H1 (cell line): ENCODE measurements around the gene MUC2. TPM values are rescaled to one million over a fixed set of nuclear protein-coding genes. Genes with fewer than 3 reads are reported as not detected.

Experiments used
- CTCF ChIA-PET: fragments of 300-600 bp; sonication (Branson Sonifier 250); formaldehyde crosslinking; loops from one replicate; lab custom pipeline; 2021; ENCODE audit not compliant: partially characterized antibody; lab: Charles Lee
- POLR2A ChIA-PET: fragments of 300-600 bp; sonication (Branson Sonifier 250); formaldehyde crosslinking; loops from one replicate; lab custom pipeline; 2021; ENCODE audit warnings: inconsistent platforms; ENCODE audit not compliant: partially characterized antibody; lab: Charles Lee
- DNase-seq, 2 experiments: peaks; one replicate each; pipeline versions ENCODE4 v3.0.0 to v3.0.0-alpha.2; 2010 to 2022; ENCODE audit warnings: low spot score in 2 of 2, low read depth in 1 of 2, mixed read lengths in 1 of 2
- FAIRE-seq: peaks from 2 replicates; lab custom pipeline; 2011; peaks lifted over from hg19 to GRCh38; lab: Jason Lieb, UNC
- H2AFZ ChIP-seq: 2 replicates; pipeline ENCODE4 v1.8.1; 2012; ENCODE audit warnings: low read length, inconsistent platforms
- H2AK5ac ChIP-seq: 2 replicates; pipeline ENCODE4 v1.6.1; 2013; ENCODE audit warnings: low read depth, low read length
- H2BK120ac ChIP-seq: replicated peaks from 2 replicates; pipeline ENCODE3; 2013; ENCODE audit warnings: low read depth, low read length, inconsistent platforms
- H2BK12ac ChIP-seq: 2 replicates; pipeline ENCODE4 v1.6.1; 2013; ENCODE audit warnings: low read depth, low read length
- H2BK15ac ChIP-seq: 2 replicates; pipeline ENCODE4 v1.6.1; 2013; ENCODE audit warnings: low read length
- H2BK20ac ChIP-seq: 2 replicates; pipeline ENCODE4 v1.6.1; 2013; ENCODE audit warnings: low read length
- H2BK5ac ChIP-seq: 2 replicates; pipeline ENCODE4 v1.6.1; 2013; ENCODE audit warnings: low read depth, low read length
- H3K14ac ChIP-seq: 2 replicates; pipeline ENCODE4 v1.6.1; 2013; ENCODE audit warnings: inconsistent platforms; ENCODE audit not compliant: insufficient read length
- H3K18ac ChIP-seq: 2 replicates; pipeline ENCODE4 v1.6.1; 2013; ENCODE audit warnings: low read length; ENCODE audit errors: extremely low read depth
- H3K23ac ChIP-seq: 2 replicates; pipeline ENCODE4 v1.6.1; 2013; ENCODE audit warnings: inconsistent platforms; ENCODE audit not compliant: insufficient read length
- H3K23me2 ChIP-seq: 2 replicates; pipeline ENCODE4 v1.6.1; 2013; ENCODE audit warnings: low read depth, low read length
- H3K27ac ChIP-seq: 2 replicates; pipeline ENCODE4 v1.6.1; 2011; ENCODE audit warnings: low read depth, low read length, inconsistent platforms
- H3K27me3 ChIP-seq, 4 experiments: replicated peaks in 1 of 4; 1 replicate in 1 of 4; 2 replicates in 3 of 4; pipeline versions ENCODE4 v1.6.1 to v1.8.1; 2011 to 2013; ENCODE audit warnings: low read length in 3 of 4, mild to moderate bottlenecking in 3 of 4, inconsistent platforms in 2 of 4, mixed read lengths in 2 of 4, moderate library complexity in 1 of 4; ENCODE audit not compliant: control insufficient read depth in 3 of 4, insufficient read depth in 3 of 4; ENCODE audit errors: extremely low read depth in 1 of 4
- H3K36me3 ChIP-seq, 4 experiments: 2 replicates each; pipeline versions ENCODE4 v1.6.1 to v1.8.1; 2011 to 2013; ENCODE audit warnings: mild to moderate bottlenecking in 4 of 4, low read length in 3 of 4, moderate library complexity in 2 of 4, control low read depth in 1 of 4, inconsistent platforms in 1 of 4; ENCODE audit not compliant: insufficient read depth in 4 of 4, control insufficient read depth in 2 of 4
- H3K4ac ChIP-seq: replicated peaks from 2 replicates; pipeline ENCODE3; 2013; ENCODE audit warnings: low read length, low read depth, mixed read lengths, inconsistent platforms; ENCODE audit not compliant: insufficient read length
- H3K4me1 ChIP-seq, 4 experiments: replicated peaks in 1 of 4; 1 replicate in 1 of 4; 2 replicates in 3 of 4; pipeline versions ENCODE4 v1.6.1 to v1.8.1; 2011 to 2013; ENCODE audit warnings: low read length in 3 of 4, inconsistent platforms in 2 of 4, mixed read lengths in 1 of 4; ENCODE audit not compliant: insufficient read depth in 4 of 4, control insufficient read depth in 3 of 4
- H3K4me2 ChIP-seq, 2 experiments: 2 replicates each; pipeline versions ENCODE4 v1.6.1 to v1.8.1; 2011 to 2013; ENCODE audit warnings: low read depth in 2 of 2, low read length in 2 of 2, control low read depth in 1 of 2, inconsistent platforms in 1 of 2, mild to moderate bottlenecking in 1 of 2; ENCODE audit not compliant: insufficient read depth in 1 of 2
- H3K4me3 ChIP-seq, 4 experiments: fragments of 200-600, 300-600 bp in 1 of 4; sonication (generic), shearing (Covaris generic), sonication (Bioruptor Twin) in 1 of 4; 2 replicates each; pipeline versions ENCODE4 v1.5.1 to v1.8.1; 2011 to 2016; ENCODE audit warnings: low read length in 4 of 4, low read depth in 3 of 4, control low read depth in 2 of 4, inconsistent platforms in 2 of 4, mild to moderate bottlenecking in 2 of 4, mixed read lengths in 1 of 4, moderate library complexity in 1 of 4; ENCODE audit not compliant: insufficient read depth in 2 of 4; ENCODE audit errors: extremely low read depth in 1 of 4
- H3K56ac ChIP-seq: replicated peaks from 2 replicates; pipeline ENCODE3; 2013; ENCODE audit warnings: low read depth, mild to moderate bottlenecking, mixed read lengths, low read length, inconsistent platforms; ENCODE audit not compliant: insufficient read length
- H3K79me1 ChIP-seq: 2 replicates; pipeline ENCODE4 v1.6.1; 2013; ENCODE audit warnings: low read depth, low read length, control low read depth
- H3K79me2 ChIP-seq, 2 experiments: 2 replicates each; pipeline versions ENCODE4 v1.6.1 to v1.8.1; 2012 to 2013; ENCODE audit warnings: low read length in 2 of 2, mild to moderate bottlenecking in 2 of 2, inconsistent platforms in 1 of 2; ENCODE audit not compliant: insufficient read depth in 2 of 2, control insufficient read depth in 1 of 2
- H3K9ac ChIP-seq, 4 experiments: replicated peaks in 1 of 4; 1 replicate in 1 of 4; 2 replicates in 3 of 4; pipeline versions ENCODE4 v1.6.1 to v1.8.1; 2011 to 2013; ENCODE audit warnings: low read depth in 3 of 4, low read length in 3 of 4, control low read depth in 2 of 4, mild to moderate bottlenecking in 2 of 4, moderate library complexity in 2 of 4, inconsistent platforms in 1 of 4; ENCODE audit errors: extremely low read depth in 1 of 4
- H3K9me3 ChIP-seq, 2 experiments: 2 replicates each; pipeline versions ENCODE4 v1.6.1 to v1.8.1; 2012 to 2013; ENCODE audit warnings: mild to moderate bottlenecking in 2 of 2, moderate library complexity in 2 of 2, control low read depth in 1 of 2, inconsistent platforms in 1 of 2, low read depth in 1 of 2, low read length in 1 of 2, mixed read lengths in 1 of 2; ENCODE audit not compliant: insufficient read depth in 2 of 2
- H4K20me1 ChIP-seq, 2 experiments: replicated peaks in 1 of 2; 2 replicates each; pipeline versions ENCODE3 to v1.8.1; 2011 to 2013; ENCODE audit warnings: inconsistent platforms in 2 of 2, low read length in 2 of 2, mild to moderate bottlenecking in 1 of 2; ENCODE audit not compliant: insufficient read depth in 2 of 2, control insufficient read depth in 1 of 2
- H4K5ac ChIP-seq: 2 replicates; pipeline ENCODE4 v1.6.1; 2013; ENCODE audit warnings: low read length, low read depth, mixed read lengths, inconsistent platforms; ENCODE audit not compliant: insufficient read length
- H4K8ac ChIP-seq: 2 replicates; pipeline ENCODE4 v1.8.0; 2013; ENCODE audit warnings: mild to moderate bottlenecking, moderate library complexity, low read length, inconsistent platforms; ENCODE audit not compliant: insufficient read depth; ENCODE audit errors: extremely low read depth
- H4K91ac ChIP-seq: replicated peaks from 2 replicates; pipeline ENCODE3; 2013; ENCODE audit warnings: low read length, mixed read lengths, inconsistent platforms; ENCODE audit not compliant: insufficient read length
- ASH2L ChIP-seq: fragments of 200-600, 300-600 bp; sonication (generic); IDR thresholded peaks from one replicate; pipeline ENCODE4 v1.7.1; 2017; ENCODE audit warnings: low read length
- ATF3 ChIP-seq: IDR thresholded peaks from 2 replicates; pipeline ENCODE4 v1.6.1; 2011; ENCODE audit warnings: low read depth, mild to moderate bottlenecking, low read length; ENCODE audit not compliant: insufficient read depth
- BACH1 ChIP-seq: IDR thresholded peaks from 2 replicates; pipeline ENCODE4 v1.6.1; 2012; ENCODE audit warnings: low read length, improper control_type of control experiment
- CBX8 ChIP-seq: fragments of 300-800, 300-1000 bp; sonication (generic); IDR thresholded peaks from 2 replicates; pipeline ENCODE4 v1.7.1; 2016; ENCODE audit warnings: low read depth, low read length, borderline replicate concordance
- EGR1 ChIP-seq: IDR thresholded peaks from 2 replicates; pipeline ENCODE4 v1.6.1; 2011; ENCODE audit warnings: low read depth, low read length, borderline replicate concordance
- HDAC6 ChIP-seq: IDR thresholded peaks from one replicate; pipeline ENCODE4 v1.7.1; 2012; ENCODE audit warnings: low read depth, mild to moderate bottlenecking, inconsistent platforms, low read length, moderate library complexity
- JUND ChIP-seq: IDR thresholded peaks from 2 replicates; pipeline ENCODE4 v1.6.1; 2011; ENCODE audit warnings: mild to moderate bottlenecking, improper control_type of control experiment, low read length
- KDM1A ChIP-seq: fragments of 200-600, 300-600 bp; sonication (generic); IDR thresholded peaks from 2 replicates; pipeline ENCODE4 v1.7.1; 2016; ENCODE audit warnings: mild to moderate bottlenecking, low read length, borderline replicate concordance
- KDM5A ChIP-seq: fragments of 200-600 bp; IDR thresholded peaks from 2 replicates; pipeline ENCODE4 v1.7.1; 2012; ENCODE audit warnings: mild to moderate bottlenecking, low read length, inconsistent platforms, mixed read lengths
- MAFK ChIP-seq: IDR thresholded peaks from 2 replicates; pipeline ENCODE4 v1.6.1; 2012; ENCODE audit warnings: low read depth, mild to moderate bottlenecking, improper control_type of control experiment, low read length
- MAX ChIP-seq: IDR thresholded peaks from 2 replicates; pipeline ENCODE4 v1.6.1; 2012; ENCODE audit warnings: inconsistent platforms
- PHF8 ChIP-seq: fragments of 200-600 bp; sonication (generic); conservative IDR thresholded peaks from 2 replicates; pipeline ENCODE4 v1.7.1; 2012; ENCODE audit warnings: low read depth, mild to moderate bottlenecking, inconsistent platforms, low read length, moderate library complexity
- POLR2A ChIP-seq, 2 experiments: IDR thresholded peaks; 1 replicate in 1 of 2; 2 replicates in 1 of 2; pipeline ENCODE4 v1.6.1; 2011; ENCODE audit warnings: low read depth in 2 of 2, low read length in 2 of 2, mild to moderate bottlenecking in 2 of 2; ENCODE audit errors: control extremely low read depth in 1 of 2
- SIN3A ChIP-seq, 2 experiments: IDR thresholded peaks in 1 of 2; conservative IDR thresholded peaks in 1 of 2; 2 replicates each; pipeline ENCODE4 v1.6.1; 2011 to 2012; ENCODE audit warnings: low read length in 2 of 2, improper control_type of control experiment in 1 of 2, low read depth in 1 of 2, mild to moderate bottlenecking in 1 of 2
- WGBS, 2 experiments: shearing (Covaris generic) in 1 of 2; methylation state at CpG; one replicate each; pipeline versions ENCODE4 v1.1.6 to v1.1.7; 2013 to 2015; ENCODE audit warnings: low lambda C conversion rate in 2 of 2, mixed read lengths in 2 of 2, inconsistent platforms in 1 of 2, low coverage in 1 of 2, missing lambda C conversion rate in 1 of 2; ENCODE audit not compliant: insufficient replicate concordance in 2 of 2, insufficient coverage in 1 of 2, insufficient read length in 1 of 2; ENCODE audit errors: extremely low coverage in 1 of 2, missing lambda C conversion rate in 1 of 2; 5-methylcytosine and 5-hydroxymethylcytosine counted together
- polyA plus RNA-seq, 7 experiments: library from polyadenylated mRNA; depleted of rRNA in 3 of 7; stranded (reverse) in 5 of 7; unstranded in 2 of 7; fragments of >200 nt in 5 of 7; fragments of 200-250 nt in 2 of 7; gene quantifications; 1 replicate in 5 of 7; 2 replicates in 1 of 7; 4 replicates in 1 of 7; pipeline versions ENCODE4 v1.2.1 to v1.2.3, GENCODE V29; 2011 to 2013; ENCODE audit warnings: missing spikeins in 2 of 7, mixed read lengths in 2 of 7
- total RNA-seq: library from RNA; stranded (reverse); fragmentation: NEBNext Ultra II Directional; extraction: Animal tissue kit (Norgen Biotek cat#: 25700); gene quantifications from 2 replicates; pipeline ENCODE4 v1.2.1, GENCODE V29; 2021

The MUC2 gene
- total and polyA plus RNA-seq, 2 of the 8 experiments (the other 6 are each of a cell fraction or from before 2014, with no cell fraction given) = not detected

- H2BK120ac ChIP-seq = no peak overlapping the region
- no peak overlapping the region for H2AK5ac ChIP-seq
- H3K27me3 ChIP-seq = no peaks in the 10 kb centered on the region
- no peaks in the 10 kb centered on the region for H3K79me1 ChIP-seq
- TF ChIP-seq ASH2L (no peak), POLR2A (IDR thresholded peaks at IDR 0.05; ENCODE audit: control extremely low read depth in 1 of 2, low read depth in 2 of 2, low read length in 2 of 2) (no peak), CBX8 (no peak), PHF8 (no peak), MAX (no peak), HDAC6 (no peak), SIN3A (conservative IDR thresholded peaks at IDR 0.05 in 1 of 2, IDR thresholded peaks at IDR 0.05 in 1 of 2; ENCODE audit: low read depth in 1 of 2, low read length in 2 of 2) (no peak), KDM1A (no peak), KDM5A (no peak), MAFK (no peak), ATF3 (no peak), JUND (no peak), BACH1 (no peak), EGR1 (no peak)
- H3K4me1 ChIP-seq = no peaks in the 10 kb centered on the region
- no peak overlapping the region for H4K91ac ChIP-seq
- H3K56ac ChIP-seq = no peak overlapping the region
- no peak overlapping the region for H2BK12ac ChIP-seq
- H3K4ac ChIP-seq = no peak overlapping the region
- no peak overlapping the region; the same call in 1 of the 2 replicates for H2BK15ac ChIP-seq
- H3K18ac ChIP-seq = no peak overlapping the region
- H3K9ac ChIP-seq = no peak overlapping the region
- no peak overlapping the region for H3K4me2 ChIP-seq
- POLR2A ChIA-PET = interaction anchor here (0.8 to 1.5 kb wide), 4 partner anchors 10 to 167 kb away, joined by 3 to 4 read pairs (median 4); no protein-coding TSS in a partner anchor
- H3K14ac ChIP-seq = no peak overlapping the region
- no peak overlapping the region for H4K5ac ChIP-seq
- no peak overlapping the region for H3K23ac ChIP-seq
- H3K4me3 ChIP-seq = no peak overlapping the region
- CTCF ChIA-PET = interaction anchor here (0.7 to 1.2 kb wide), 2 partner anchors 21 to 81 kb away, joined by 3 read pairs; no protein-coding TSS in a partner anchor
- no peak overlapping the region for H3K27ac ChIP-seq
- FAIRE-seq = no peak
- no peaks in the 10 kb centered on the region for H3K9me3 ChIP-seq
- H2AFZ ChIP-seq = no peak overlapping the region
- WGBS, 2 experiments = 87% methylated on average over 11 of the region's 14 CpGs; no CpG with 5 or more reads in 1 of the 2 experiments
- H2BK5ac ChIP-seq = no peak overlapping the region
- H4K20me1 ChIP-seq = peaks cover 0 to 6% of the 10 kb centered on the region in 2 experiments
- H3K79me2 ChIP-seq = no peaks in the 10 kb centered on the region
- no peak overlapping the region for H2BK20ac ChIP-seq
- H3K36me3 ChIP-seq = no peaks in the 10 kb centered on the region; a peak in 1 of 8 replicates
- H3K23me2 ChIP-seq = peaks cover 5% of the 10 kb centered on the region
- H4K8ac ChIP-seq = no peak overlapping the region
- no peak for DNase-seq
Measured at GRCh38 chr11:1026163-1026450, 48.6 kb upstream of the MUC2 start.
